K562 (cell line): ENCODE results near the gene RALB. TPM values are rescaled to one million over a fixed set of nuclear protein-coding genes. Genes with fewer than 3 reads are reported as not detected.

ENCODE experiments used
- ATAC-seq: fragments of 200-7000 bp; cut with Tn5 transposase; 3 replicates; pipeline ENCODE4 v1.9.1; 2020; ENCODE audit warnings: moderate library complexity
- BruUV-seq: library from RNA; stranded (reverse); fragments of 400-500 nt; replicated peaks from 2 replicates; lab custom pipeline; 2021; lab: Mats Ljungman, UMichigan
- CTCF ChIA-PET: fragments of 300-600 bp; formaldehyde crosslinking; extraction: SDS; loops from one replicate; lab custom pipeline; 2021; ENCODE audit warnings: low intra/inter-chr PET ratio; lab: Yijun Ruan, JAX
- POLR2A ChIA-PET: fragments of 300-600, 350-650 bp; sonication (Branson Sonifier 250); formaldehyde crosslinking; extraction: SDS; loops from one replicate; lab custom pipeline; 2021; ENCODE audit warnings: antibody characterized with exemption, inconsistent platforms; lab: Yijun Ruan, JAX
- DNase-seq, 4 experiments: peaks; one replicate each; pipeline versions ENCODE4 v3.0.0 to v3.0.0-alpha.2; 2011 to 2018; ENCODE audit warnings: low spot score in 3 of 4, mixed read lengths in 3 of 4; ENCODE audit errors: extremely low read depth in 1 of 4
- FAIRE-seq: peaks from 2 replicates; lab custom pipeline; 2011; peaks lifted over from hg19 to GRCh38; lab: Jason Lieb, UNC
- H2AFZ ChIP-seq: 2 replicates; pipeline ENCODE4 v1.6.0; 2011; ENCODE audit warnings: low read depth, low read length, control low read depth, inconsistent platforms
- H3K27ac ChIP-seq: fragments of 200-600 bp; 3 replicates; pipeline ENCODE4 v1.8.0; 2011; ENCODE audit warnings: low read depth, mild to moderate bottlenecking, control low read depth, inconsistent platforms, low read length, moderate library complexity, mixed read lengths; ENCODE audit errors: extremely low read depth
- H3K27me3 ChIP-seq, 2 experiments: fragments of 300-600 bp in 1 of 2; 2 replicates in 1 of 2; 3 replicates in 1 of 2; pipeline versions ENCODE4 v1.6.0 to v1.8.0; 2011; ENCODE audit warnings: inconsistent platforms in 2 of 2, low read length in 2 of 2, mild to moderate bottlenecking in 1 of 2, mixed read lengths in 1 of 2, moderate library complexity in 1 of 2; ENCODE audit not compliant: control insufficient read depth in 2 of 2, insufficient read depth in 2 of 2
- H3K36me3 ChIP-seq: fragments of 300-600 bp; 3 replicates; pipeline ENCODE4 v1.8.0; 2011; ENCODE audit warnings: mild to moderate bottlenecking, low read length, inconsistent platforms; ENCODE audit not compliant: control insufficient read depth, insufficient read depth
- H3K4me1 ChIP-seq, 2 experiments: fragments of 200-600 bp in 1 of 2; replicated peaks in 1 of 2; 2 replicates in 1 of 2; 3 replicates in 1 of 2; pipeline versions ENCODE4 v1.5.1 to v1.8.0; 2011; ENCODE audit warnings: inconsistent platforms in 2 of 2, low read length in 2 of 2, mild to moderate bottlenecking in 1 of 2, mixed read lengths in 1 of 2, moderate library complexity in 1 of 2; ENCODE audit not compliant: control insufficient read depth in 2 of 2, insufficient read depth in 2 of 2
- H3K4me2 ChIP-seq: 2 replicates; pipeline ENCODE4 v1.6.1; 2011; ENCODE audit warnings: low read length, control low read depth, inconsistent platforms, mixed read lengths; ENCODE audit not compliant: insufficient read depth
- H3K4me3 ChIP-seq: fragments of 200-600 bp; sonication (generic), shearing (Covaris generic); 2 replicates; pipeline ENCODE4 v1.5.1; 2016; ENCODE audit warnings: control low read depth, inconsistent platforms
- H3K79me2 ChIP-seq: fragments of 200-600 bp; 3 replicates; pipeline ENCODE4 v1.8.0; 2011; ENCODE audit warnings: low read length, inconsistent platforms; ENCODE audit not compliant: control insufficient read depth, insufficient read depth
- H3K9ac ChIP-seq, 2 experiments: 2 replicates each; pipeline versions ENCODE4 v1.6.0 to v1.6.1; 2011; ENCODE audit warnings: low read depth in 2 of 2, low read length in 2 of 2, control low read depth in 1 of 2, inconsistent platforms in 1 of 2, mild to moderate bottlenecking in 1 of 2, mixed read lengths in 1 of 2; ENCODE audit not compliant: insufficient read depth in 1 of 2
- H3K9me1 ChIP-seq: one replicate; pipeline ENCODE4 v1.6.0; 2011; ENCODE audit warnings: inconsistent platforms, mild to moderate bottlenecking, low read length, moderate library complexity; ENCODE audit not compliant: control insufficient read depth, insufficient read depth
- H3K9me3 ChIP-seq: replicated peaks from 2 replicates; pipeline ENCODE4 v1.5.1; 2011; ENCODE audit warnings: low read depth, low read length, inconsistent platforms; ENCODE audit not compliant: control insufficient read depth, insufficient read depth
- H4K20me1 ChIP-seq: replicated peaks from 2 replicates; pipeline ENCODE4 v1.6.1; 2011; ENCODE audit warnings: low read length, inconsistent platforms, mixed read lengths; ENCODE audit not compliant: control insufficient read depth, insufficient read depth
- EGR1 ChIP-seq: fragments of 450-650 bp; conservative IDR thresholded peaks from 2 replicates; pipeline ENCODE4 v1.6.1; 2017; ENCODE audit warnings: mild to moderate bottlenecking
- PYGO2 ChIP-seq: fragments of 450-650 bp; IDR thresholded peaks from 2 replicates; pipeline ENCODE4 v1.6.1; 2016; ENCODE audit warnings: mild to moderate bottlenecking, missing genetic modification characterization, moderate library complexity, missing compliant biosample characterization
- SMARCB1 ChIP-seq: IDR thresholded peaks from 2 replicates; pipeline ENCODE4 v1.6.1; 2011; ENCODE audit warnings: improper control_type of control experiment, low read depth; ENCODE audit not compliant: insufficient read length
- U2AF2 ChIP-seq: fragments of 200-400 bp; formaldehyde crosslinking; optimal IDR thresholded peaks from 2 replicates; pipeline ENCODE3; 2017; ENCODE audit warnings: low read depth, mild to moderate bottlenecking, low read length
- ZNF274 ChIP-seq: IDR thresholded peaks from 2 replicates; pipeline ENCODE4 v1.6.1; 2011; ENCODE audit warnings: low read depth, mild to moderate bottlenecking, low read length, moderate library complexity, borderline replicate concordance
- WGBS: fragments of 100-300 bp; shearing (Covaris generic); methylation state at CpG from one replicate; pipeline ENCODE4 v1.1.6; 2016; ENCODE audit warnings: low coverage, mixed read lengths; ENCODE audit not compliant: insufficient coverage; ENCODE audit errors: missing lambda C conversion rate; 5-methylcytosine and 5-hydroxymethylcytosine counted together
- in situ Hi-C: fragments of 300-500 bp; cut with MboI; formaldehyde crosslinking; loops from 4 replicates; pipeline ENCODE4 v1.15.0; 2018; ENCODE audit warnings: inconsistent platforms, mixed read lengths
- intact Hi-C: fragments of 100-400 bp; cut with micrococcal nuclease; formaldehyde crosslinking; loops from 2 replicates; pipeline ENCODE4 v1.14.2; 2022
- polyA plus RNA-seq, 8 experiments: library from polyadenylated mRNA; depleted of rRNA in 4 of 8; stranded (reverse) in 5 of 8; unstranded in 3 of 8; fragments of >200 nt; fragmentation: Nextera tagmentation in 2 of 8; fragmentation: Illumina TruSeq in 1 of 8; extraction: Ambion mirVana in 2 of 8; extraction: Trizol in 1 of 8; gene quantifications; 2 replicates each; pipeline versions ENCODE4 v1.2.1 to v1.2.3, GENCODE V29; 2011 to 2014; ENCODE audit warnings: inconsistent platforms in 1 of 8, missing spikeins in 1 of 8
- total RNA-seq, 7 experiments: library from RNA; depleted of rRNA in 6 of 7; stranded (reverse); fragments of >200 nt in 6 of 7; fragmentation: Illumina TruSeq in 2 of 7; extraction: Trizol in 2 of 7; gene quantifications; 2 replicates each; pipeline versions ENCODE4 v1.2.1 to v1.2.3, GENCODE V29; 2011 to 2021; ENCODE audit warnings: low replicate concordance in 1 of 7
- TF ChIP-seq, protein P1 (sequence below): fragments of 200-800 bp; sonication (Bioruptor generic); IDR thresholded peaks from 2 replicates; pipeline ENCODE4 v1.6.1; 2017; ENCODE audit warnings: missing genetic modification characterization, missing compliant biosample characterization
- TF ChIP-seq, protein P2 (sequence below): fragments of 450-650 bp; conservative IDR thresholded peaks from 2 replicates; pipeline ENCODE4 v1.6.1; 2016; ENCODE audit warnings: missing genetic modification characterization, low read depth, mild to moderate bottlenecking, control low read depth, missing compliant biosample characterization

RALB gene
- total and polyA plus RNA-seq, 9 of the 15 experiments (the other 6 are each of a cell fraction or from before 2014, with no cell fraction given): 14.8 to 65.6 (median 38.4) TPM

DNA sequence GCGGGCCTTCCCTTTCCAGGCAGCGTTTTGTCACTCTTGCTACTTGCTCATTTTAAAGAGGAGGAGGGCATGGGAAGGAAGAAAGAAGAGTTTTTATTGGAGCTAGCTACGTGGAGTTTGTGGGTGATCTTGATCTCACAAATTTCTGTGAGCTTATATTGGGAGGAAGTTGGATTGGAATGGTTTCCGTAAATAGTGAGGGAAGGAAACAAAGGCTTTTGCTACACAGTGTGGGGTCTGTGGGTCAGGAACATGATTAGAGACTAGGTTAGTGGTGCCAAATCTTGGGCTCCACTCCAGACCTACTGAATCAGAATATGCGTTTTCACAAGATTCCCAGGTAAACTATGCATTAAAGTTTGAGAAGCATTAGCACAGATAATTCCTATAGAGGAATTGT is 8.1 kb downstream of the RALB start (continued):
- TF ChIP-seq ZNF274 (no peak), SMARCB1 (no peak), U2AF2 (no peak), PYGO2 (no peak)
- TF ChIP-seq, protein P1, sequence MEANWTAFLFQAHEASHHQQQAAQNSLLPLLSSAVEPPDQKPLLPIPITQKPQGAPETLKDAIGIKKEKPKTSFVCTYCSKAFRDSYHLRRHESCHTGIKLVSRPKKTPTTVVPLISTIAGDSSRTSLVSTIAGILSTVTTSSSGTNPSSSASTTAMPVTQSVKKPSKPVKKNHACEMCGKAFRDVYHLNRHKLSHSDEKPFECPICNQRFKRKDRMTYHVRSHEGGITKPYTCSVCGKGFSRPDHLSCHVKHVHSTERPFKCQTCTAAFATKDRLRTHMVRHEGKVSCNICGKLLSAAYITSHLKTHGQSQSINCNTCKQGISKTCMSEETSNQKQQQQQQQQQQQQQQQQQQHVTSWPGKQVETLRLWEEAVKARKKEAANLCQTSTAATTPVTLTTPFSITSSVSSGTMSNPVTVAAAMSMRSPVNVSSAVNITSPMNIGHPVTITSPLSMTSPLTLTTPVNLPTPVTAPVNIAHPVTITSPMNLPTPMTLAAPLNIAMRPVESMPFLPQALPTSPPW: no peak

DNA sequence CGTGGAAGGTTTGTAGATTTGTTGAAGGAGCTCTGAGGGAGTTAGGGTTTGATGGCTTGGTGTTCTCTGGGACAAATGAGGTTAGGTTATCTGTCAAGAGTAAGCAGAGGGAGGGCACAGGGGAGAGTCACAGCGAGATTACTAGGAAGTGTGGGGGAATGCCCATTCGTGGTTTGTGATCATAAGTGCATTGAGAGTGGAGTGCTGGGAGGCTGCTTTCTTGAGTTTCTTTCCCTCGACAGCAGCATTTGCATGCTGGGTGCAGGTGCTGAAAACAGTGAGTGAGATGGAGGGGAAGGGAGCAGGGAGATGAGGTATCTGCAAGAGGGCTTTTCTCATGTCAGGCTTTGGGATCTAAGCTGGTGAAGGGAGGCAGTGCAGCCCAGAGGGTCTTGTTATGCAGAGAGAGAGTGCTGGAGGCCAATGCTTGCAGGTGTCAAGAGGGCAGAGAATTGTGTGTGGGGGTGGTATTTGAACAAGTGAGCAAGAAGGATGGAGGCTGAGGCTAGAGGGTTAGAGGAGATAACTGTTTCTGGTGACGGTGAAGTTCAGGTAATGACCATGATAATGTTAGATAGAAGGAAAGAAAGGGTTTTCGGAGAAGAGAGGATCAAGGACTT is 8.8 kb downstream of the RALB start:
- POLR2A ChIA-PET: interaction anchor here (0.6 to 3.3 kb wide), 2 partner anchors 10 to 822 kb away, joined by 3 to 15 read pairs; partner anchors contain the start of gene RALB

More for the DNA sequence above, 8.8 kb downstream of the RALB start:
- Histone ChIP-seq H4K20me1 (peaks cover 14% of the 10 kb centered on the region), H3K27ac (no peak overlapping the region), H3K9me1 (no peaks in the 10 kb centered on the region), H3K4me1 (peaks cover 25 to 52% of the 10 kb centered on the region in 2 experiments), H3K4me3 (no peak overlapping the region), H3K36me3 (peaks cover 5% of the 10 kb centered on the region; the same call in 1 of the 3 replicates), H3K9ac (no peak overlapping the region), H3K27me3 (no peaks in the 10 kb centered on the region), H3K4me2 (peak overlapping the region; percentile 68; the same call in 1 of the 2 replicates), H2AFZ (no peak overlapping the region), H3K9me3 (no peaks in the 10 kb centered on the region), H3K79me2 (peaks cover 57% of the 10 kb centered on the region)
- no peak for ATAC-seq
- WGBS: 26% methylated on average over 5 of the region's 6 CpGs
- FAIRE-seq: no peak
- intact Hi-C loops: no loop called here
- DNase-seq: no peak
- peak; percentile 23; the same call in 1 of the 2 replicates for TF ChIP-seq EGR1
- TF ChIP-seq, protein P2, sequence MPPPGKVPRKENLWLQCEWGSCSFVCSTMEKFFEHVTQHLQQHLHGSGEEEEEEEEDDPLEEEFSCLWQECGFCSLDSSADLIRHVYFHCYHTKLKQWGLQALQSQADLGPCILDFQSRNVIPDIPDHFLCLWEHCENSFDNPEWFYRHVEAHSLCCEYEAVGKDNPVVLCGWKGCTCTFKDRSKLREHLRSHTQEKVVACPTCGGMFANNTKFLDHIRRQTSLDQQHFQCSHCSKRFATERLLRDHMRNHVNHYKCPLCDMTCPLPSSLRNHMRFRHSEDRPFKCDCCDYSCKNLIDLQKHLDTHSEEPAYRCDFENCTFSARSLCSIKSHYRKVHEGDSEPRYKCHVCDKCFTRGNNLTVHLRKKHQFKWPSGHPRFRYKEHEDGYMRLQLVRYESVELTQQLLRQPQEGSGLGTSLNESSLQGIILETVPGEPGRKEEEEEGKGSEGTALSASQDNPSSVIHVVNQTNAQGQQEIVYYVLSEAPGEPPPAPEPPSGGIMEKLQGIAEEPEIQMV (tag): no peak
- CTCF ChIA-PET: no interaction called here
- in situ Hi-C loops: no loop called here
- BruUV-seq: no TSS peak
